ENCODE data around the gene WEE1.
"Not testable (repeated sequence)": the region's sequence is repeated elsewhere in the genome, so short reads cannot be mapped to it uniquely, and the experiment has no call there.

WEE1 gene

GRCh38 chr11:9596926-9597464, 23.5 kb downstream of the WEE1 start:
- DNase-seq (ENCODE audit: low read depth) = no peak
- TF ChIP-seq CTCF (conservative IDR thresholded peaks at IDR 0.05; ENCODE audit: low read depth, low read length) = no peak
- no peak overlapping the region for H3K4me3 ChIP-seq (ENCODE audit: low read length)

GRCh38 chr11:9600166-9600565, 26.7 kb downstream of the WEE1 start:
- TF ChIP-seq CTCF (conservative IDR thresholded peaks at IDR 0.05; ENCODE audit: low read depth, low read length) = no peak
- no peak for DNase-seq (ENCODE audit: low read depth)
- no peak overlapping the region for H3K4me3 ChIP-seq (ENCODE audit: low read length)

- TF ChIP-seq CTCF (conservative IDR thresholded peaks at IDR 0.05; ENCODE audit: low read depth, low read length) = no peak
- no peak overlapping the region for H3K4me3 ChIP-seq (ENCODE audit: low read length)
- no peak for DNase-seq (ENCODE audit: low read depth)
Measured at GRCh38 chr11:9600644-9601036, 27.2 kb downstream of the WEE1 start.

- H3K4me3 ChIP-seq (ENCODE audit: low read length) = no peak overlapping the region
- TF ChIP-seq CTCF (conservative IDR thresholded peaks at IDR 0.05; ENCODE audit: low read depth, low read length) = no peak
- DNase-seq (ENCODE audit: low read depth) = no peak
Measured at GRCh38 chr11:9601037-9601875, 27.8 kb downstream of the WEE1 start.

GRCh38 chr11:9601876-9602199, 28.4 kb downstream of the WEE1 start:
- no peak for TF ChIP-seq CTCF (conservative IDR thresholded peaks at IDR 0.05; ENCODE audit: low read depth, low read length)
- DNase-seq (ENCODE audit: low read depth) = no peak
- no peak overlapping the region for H3K4me3 ChIP-seq (ENCODE audit: low read length)

- DNase-seq (ENCODE audit: low read depth); H3K4me3 ChIP-seq (ENCODE audit: low read length): not testable (repeated sequence)
Measured at GRCh38 chr11:9603214-9603613, 29.7 kb downstream of the WEE1 start.

GRCh38 chr11:9604134-9604533, 30.7 kb downstream of the WEE1 start:
- no peak for DNase-seq (ENCODE audit: low read depth)

More at GRCh38 chr11:9604134-9604533, 30.7 kb downstream of the WEE1 start:
- H3K4me3 ChIP-seq (ENCODE audit: low read length) = no peak overlapping the region
- TF ChIP-seq CTCF (conservative IDR thresholded peaks at IDR 0.05; ENCODE audit: low read depth, low read length) = no peak
